HCT116 (cell line): ENCODE results near the gene BDNF. TPM values are rescaled to one million over a fixed set of nuclear protein-coding genes. Genes with fewer than 3 reads are reported as not detected.

Source experiments
- ATAC-seq: fragments of 200-7000 bp; cut with Tn5 transposase; 2 replicates; pipeline ENCODE4 v1.9.1; 2020; ENCODE audit warnings: mild to moderate bottlenecking, moderate library complexity
- BruUV-seq: library from RNA; stranded (reverse); fragments of 400-500 nt; replicated peaks from 2 replicates; lab custom pipeline; 2021; lab: Mats Ljungman, UMichigan
- CTCF ChIA-PET: fragments of 300-600 bp; sonication (Branson Sonifier 250); formaldehyde crosslinking; loops from one replicate; lab custom pipeline; 2021; ENCODE audit warnings: antibody characterized with exemption; lab: Charles Lee
- POLR2A ChIA-PET: fragments of 300-600, 350-600 bp; sonication (Branson Sonifier 250); formaldehyde crosslinking; loops from one replicate; lab custom pipeline; 2021; ENCODE audit warnings: antibody characterized with exemption; lab: Charles Lee
- RAD21 ChIA-PET, 2 experiments: fragments of 300-600 bp; sonication (Branson Sonifier 250); formaldehyde crosslinking; loops; one replicate each; lab custom pipeline; 2023; ENCODE audit warnings: low total read pairs in 2 of 2; ENCODE audit not compliant: uncharacterized antibody in 2 of 2, unreplicated experiment in 2 of 2, low non-redundant PET in 1 of 2; lab: Charles Lee
- DNase-seq: peaks from one replicate; pipeline ENCODE4 v3.0.0-alpha.2; 2010; ENCODE audit warnings: low read depth, low spot score
- H2AFZ ChIP-seq: fragments of 200-600 bp; shearing (Covaris generic), sonication (generic); 2 replicates; pipeline ENCODE4 v1.6.1; 2017; ENCODE audit warnings: low read depth, mixed run types, mixed read lengths, antibody characterized with exemption, low read length; ENCODE audit not compliant: poor library complexity, severe bottlenecking
- H3K27ac ChIP-seq: 2 replicates; pipeline ENCODE4 v1.5.1; 2012; ENCODE audit warnings: low read depth, low read length
- H3K27me3 ChIP-seq: fragments of 200-600 bp; sonication (generic); 2 replicates; pipeline ENCODE4 v1.6.1; 2016; ENCODE audit warnings: mixed run types, low read length, mixed read lengths; ENCODE audit not compliant: insufficient read depth
- H3K36me3 ChIP-seq, 2 experiments: fragments of 200-500 bp in 1 of 2; fragments of 200-600 bp in 1 of 2; sonication (Bioruptor generic) in 1 of 2; sonication (generic) in 1 of 2; 2 replicates each; pipeline versions ENCODE4 v1.5.1 to v1.6.1; 2014 to 2016; ENCODE audit warnings: low read length in 2 of 2, inconsistent platforms in 1 of 2, mixed read lengths in 1 of 2, mixed run types in 1 of 2; ENCODE audit not compliant: insufficient read depth in 2 of 2, control insufficient read depth in 1 of 2
- H3K4me1 ChIP-seq, 2 experiments: fragments of 200-600 bp in 1 of 2; sonication (generic) in 1 of 2; 2 replicates each; pipeline versions ENCODE4 v1.5.1 to v1.6.1; 2012 to 2017; ENCODE audit warnings: low read length in 2 of 2, inconsistent platforms in 1 of 2, mild to moderate bottlenecking in 1 of 2, mixed read lengths in 1 of 2, mixed run types in 1 of 2, moderate library complexity in 1 of 2; ENCODE audit not compliant: insufficient read depth in 2 of 2, control insufficient read depth in 1 of 2
- H3K4me2 ChIP-seq: fragments of 200-600 bp; sonication (generic); 2 replicates; pipeline ENCODE4 v1.6.1; 2017; ENCODE audit warnings: mixed run types, low read length, mixed read lengths
- H3K4me3 ChIP-seq, 2 experiments: fragments of 200-600 bp in 1 of 2; sonication (generic) in 1 of 2; replicated peaks in 1 of 2; 2 replicates each; pipeline ENCODE4 v1.5.1; 2011 to 2016; ENCODE audit warnings: low read length in 2 of 2, control low read depth in 1 of 2, low read depth in 1 of 2, mild to moderate bottlenecking in 1 of 2, mixed read lengths in 1 of 2, mixed run types in 1 of 2
- H3K79me2 ChIP-seq: fragments of 200-600 bp; sonication (generic); 2 replicates; pipeline ENCODE4 v1.6.1; 2017; ENCODE audit warnings: mild to moderate bottlenecking, mixed run types, low read length, moderate library complexity, mixed read lengths; ENCODE audit not compliant: insufficient read depth
- H3K9ac ChIP-seq: fragments of 200-600 bp; sonication (generic); 2 replicates; pipeline ENCODE4 v1.6.1; 2016; ENCODE audit warnings: low read length, mixed read lengths
- H3K9me2 ChIP-seq: fragments of 200-600 bp; sonication (generic), shearing (Covaris generic); 2 replicates; pipeline ENCODE4 v1.6.1; 2017; ENCODE audit warnings: mixed run types, mild to moderate bottlenecking, moderate library complexity; ENCODE audit not compliant: insufficient read depth
- H3K9me3 ChIP-seq, 2 experiments: fragments of 200-500 bp in 1 of 2; fragments of 200-600 bp in 1 of 2; sonication (Bioruptor generic) in 1 of 2; sonication (generic) in 1 of 2; 2 replicates each; pipeline ENCODE4 v1.6.1; 2014 to 2017; ENCODE audit warnings: low read length in 2 of 2, mixed read lengths in 2 of 2, inconsistent platforms in 1 of 2, low read depth in 1 of 2, mild to moderate bottlenecking in 1 of 2, mixed run types in 1 of 2, moderate library complexity in 1 of 2; ENCODE audit not compliant: control insufficient read depth in 1 of 2, insufficient read depth in 1 of 2
- H4K20me1 ChIP-seq: fragments of 200-600 bp; sonication (generic), shearing (Covaris generic); 2 replicates; pipeline ENCODE4 v1.6.1; 2017; ENCODE audit warnings: mixed run types, mild to moderate bottlenecking, moderate library complexity; ENCODE audit not compliant: insufficient read depth
- ATF3 ChIP-seq: IDR thresholded peaks from 2 replicates; pipeline ENCODE4 v1.6.1; 2012
- CBX3 ChIP-seq: IDR thresholded peaks from 2 replicates; pipeline ENCODE4 v1.6.1; 2012; ENCODE audit warnings: low read depth
- EGR1 ChIP-seq: IDR thresholded peaks from 2 replicates; pipeline ENCODE4 v1.6.1; 2012; ENCODE audit warnings: low read depth
- ELF1 ChIP-seq: IDR thresholded peaks from 2 replicates; pipeline ENCODE4 v1.6.1; 2012; ENCODE audit warnings: low read depth, borderline replicate concordance
- EZH2phosphoT487 ChIP-seq: fragments of 200-600 bp; IDR thresholded peaks from 2 replicates; pipeline ENCODE4 v1.6.1; 2018; ENCODE audit warnings: antibody characterized with exemption, borderline replicate concordance
- FOSL1 ChIP-seq: IDR thresholded peaks from 2 replicates; pipeline ENCODE4 v1.6.1; 2012; ENCODE audit warnings: low read depth
- POLR2A ChIP-seq: IDR thresholded peaks from 2 replicates; pipeline ENCODE4 v1.7.0; 2011; ENCODE audit warnings: borderline replicate concordance; ENCODE audit not compliant: insufficient read depth, insufficient read length; ENCODE audit errors: extremely low read depth
- POLR2AphosphoS5 ChIP-seq: IDR thresholded peaks from 2 replicates; pipeline ENCODE4 v1.6.1; 2011; ENCODE audit warnings: mild to moderate bottlenecking, low read depth, low read length, moderate library complexity
- SIN3A ChIP-seq: IDR thresholded peaks from 2 replicates; pipeline ENCODE4 v1.6.1; 2012; ENCODE audit warnings: low read depth
- TCF7L2 ChIP-seq: IDR thresholded peaks from 2 replicates; pipeline ENCODE4 v1.7.0; 2011; ENCODE audit warnings: borderline replicate concordance, inconsistent platforms; ENCODE audit not compliant: insufficient read depth, insufficient read length; ENCODE audit errors: extremely low read depth
- intact Hi-C: fragments of 100-400 bp; cut with micrococcal nuclease; formaldehyde crosslinking; loops from 2 replicates; pipeline ENCODE4 v1.10.0; 2022
- total RNA-seq: library from RNA; stranded (reverse); gene quantifications from one replicate; pipeline ENCODE4 v1.2.1, GENCODE V29; 2021; ENCODE audit not compliant: unreplicated experiment
- TF ChIP-seq, protein P1 (sequence below): IDR thresholded peaks from 2 replicates; pipeline ENCODE4 v1.6.1; 2012; ENCODE audit warnings: low read depth
- TF ChIP-seq, protein P2 (sequence below): IDR thresholded peaks from 2 replicates; pipeline ENCODE4 v1.6.1; 2012

Gene BDNF
- total RNA-seq, 1 experiment from 2014 or later = 22.0 TPM

DNA sequence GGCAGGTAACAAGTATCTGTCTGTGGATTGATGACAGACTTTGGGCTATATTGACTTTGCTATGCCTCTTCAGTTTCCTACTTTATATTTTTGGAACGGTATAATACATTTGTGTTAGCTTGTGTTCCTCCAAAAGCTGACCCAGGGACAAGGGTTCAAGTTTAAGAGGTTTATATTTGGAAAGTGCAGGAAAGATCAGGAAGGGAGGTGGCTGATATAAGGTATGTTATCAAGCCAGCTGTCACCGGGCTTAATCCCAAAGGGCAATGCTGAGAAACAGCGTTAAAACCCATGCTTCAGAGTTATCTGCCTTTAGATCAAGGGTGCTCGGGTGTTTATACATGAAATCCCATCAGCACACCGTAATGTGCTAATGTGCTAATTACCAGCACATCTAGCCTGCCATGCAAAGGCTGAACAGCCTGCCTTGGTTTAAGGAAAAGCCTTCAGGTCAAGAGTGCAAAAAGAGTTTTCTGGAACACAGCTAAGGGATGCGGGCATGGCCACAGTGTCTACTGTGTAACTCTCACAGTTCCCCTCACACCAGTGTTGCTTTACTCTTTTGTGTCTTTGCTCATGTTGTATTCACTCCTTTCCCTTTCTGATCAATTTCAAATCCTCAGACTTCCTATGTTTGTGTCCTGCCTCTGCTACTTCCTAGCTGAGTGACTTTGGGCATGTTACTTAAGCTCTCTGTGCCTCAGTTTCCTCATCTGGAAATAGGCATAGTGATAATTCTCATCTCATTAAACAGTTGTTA is 77.5 kb downstream of the BDNF start:
- no TSS peak for BruUV-seq
- CTCF ChIA-PET = no interaction called here
- Histone ChIP-seq H3K36me3 (no peaks in the 10 kb centered on the region), H3K9me2 (no peaks in the 10 kb centered on the region), H3K9me3 (no peaks in the 10 kb centered on the region), H3K27ac (no peak overlapping the region), H3K4me2 (no peak overlapping the region), H3K79me2 (no peaks in the 10 kb centered on the region), H3K4me1 (peaks cover 0 to 6% of the 10 kb centered on the region in 2 experiments; a peak in 1 of 4 replicates), H4K20me1 (no peaks in the 10 kb centered on the region), H3K27me3 (no peaks in the 10 kb centered on the region), H3K4me3 (no peak overlapping the region), H3K9ac (no peak overlapping the region), H2AFZ (no peak overlapping the region)
- POLR2A ChIA-PET = no interaction called here
- no peak for TF ChIP-seq EGR1
- TF ChIP-seq, protein P1, sequence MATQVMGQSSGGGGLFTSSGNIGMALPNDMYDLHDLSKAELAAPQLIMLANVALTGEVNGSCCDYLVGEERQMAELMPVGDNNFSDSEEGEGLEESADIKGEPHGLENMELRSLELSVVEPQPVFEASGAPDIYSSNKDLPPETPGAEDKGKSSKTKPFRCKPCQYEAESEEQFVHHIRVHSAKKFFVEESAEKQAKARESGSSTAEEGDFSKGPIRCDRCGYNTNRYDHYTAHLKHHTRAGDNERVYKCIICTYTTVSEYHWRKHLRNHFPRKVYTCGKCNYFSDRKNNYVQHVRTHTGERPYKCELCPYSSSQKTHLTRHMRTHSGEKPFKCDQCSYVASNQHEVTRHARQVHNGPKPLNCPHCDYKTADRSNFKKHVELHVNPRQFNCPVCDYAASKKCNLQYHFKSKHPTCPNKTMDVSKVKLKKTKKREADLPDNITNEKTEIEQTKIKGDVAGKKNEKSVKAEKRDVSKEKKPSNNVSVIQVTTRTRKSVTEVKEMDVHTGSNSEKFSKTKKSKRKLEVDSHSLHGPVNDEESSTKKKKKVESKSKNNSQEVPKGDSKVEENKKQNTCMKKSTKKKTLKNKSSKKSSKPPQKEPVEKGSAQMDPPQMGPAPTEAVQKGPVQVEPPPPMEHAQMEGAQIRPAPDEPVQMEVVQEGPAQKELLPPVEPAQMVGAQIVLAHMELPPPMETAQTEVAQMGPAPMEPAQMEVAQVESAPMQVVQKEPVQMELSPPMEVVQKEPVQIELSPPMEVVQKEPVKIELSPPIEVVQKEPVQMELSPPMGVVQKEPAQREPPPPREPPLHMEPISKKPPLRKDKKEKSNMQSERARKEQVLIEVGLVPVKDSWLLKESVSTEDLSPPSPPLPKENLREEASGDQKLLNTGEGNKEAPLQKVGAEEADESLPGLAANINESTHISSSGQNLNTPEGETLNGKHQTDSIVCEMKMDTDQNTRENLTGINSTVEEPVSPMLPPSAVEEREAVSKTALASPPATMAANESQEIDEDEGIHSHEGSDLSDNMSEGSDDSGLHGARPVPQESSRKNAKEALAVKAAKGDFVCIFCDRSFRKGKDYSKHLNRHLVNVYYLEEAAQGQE = no peak
- no peak for TF ChIP-seq POLR2AphosphoS5
- no peak for TF ChIP-seq ATF3
- TF ChIP-seq TCF7L2 = no peak
- no peak for TF ChIP-seq ELF1
- TF ChIP-seq, protein P2, sequence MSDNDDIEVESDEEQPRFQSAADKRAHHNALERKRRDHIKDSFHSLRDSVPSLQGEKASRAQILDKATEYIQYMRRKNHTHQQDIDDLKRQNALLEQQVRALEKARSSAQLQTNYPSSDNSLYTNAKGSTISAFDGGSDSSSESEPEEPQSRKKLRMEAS = no peak
- TF ChIP-seq CBX3 = no peak
- no peak for TF ChIP-seq EZH2phosphoT487
- no peak for TF ChIP-seq POLR2A
- no peak for TF ChIP-seq SIN3A
- no peak for TF ChIP-seq FOSL1
- RAD21 ChIA-PET = no interaction called here
- DNase-seq (no peak), ATAC-seq (no peak)
- intact Hi-C loops = no loop called here
